ENCODE results near the gene NMNAT1. TPM values are rescaled to one million over a fixed set of nuclear protein-coding genes. Genes with fewer than 3 reads are reported as not detected.

The NMNAT1 gene
- total RNA-seq, 2 donors from 2014 or later = 4.6 to 4.7 TPM

DNA sequence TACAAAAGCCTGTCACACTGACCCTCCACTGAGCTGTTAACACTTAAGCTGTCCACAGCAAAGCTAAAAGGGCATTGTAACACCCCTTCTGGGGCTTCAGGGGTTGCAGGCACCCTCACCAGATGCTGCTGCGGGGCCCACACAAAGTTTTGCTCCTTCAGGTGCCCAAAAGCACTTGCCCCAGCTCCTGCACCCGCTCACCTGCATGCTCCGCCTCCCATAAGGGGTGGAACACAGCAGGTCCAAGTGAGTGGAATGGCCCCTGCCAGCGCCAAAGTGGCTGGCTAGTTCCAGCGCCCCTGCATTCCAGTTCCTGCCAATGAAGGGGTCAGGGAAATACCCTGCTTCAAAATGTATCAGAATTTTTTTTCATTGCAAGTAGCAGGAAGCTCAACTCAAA lies 46.5 kb downstream of the NMNAT1 start:
- no peak overlapping the region for H3K4me3 ChIP-seq
- no peak for TF ChIP-seq CTCF (IDR thresholded peaks at IDR 0.05)
- ATAC-seq (ENCODE audit: insufficient number of reproducible peaks, low FRiP score, low read depth) (no peak), DNase-seq (ENCODE audit: low spot score) (no peak)
- H3K27me3 ChIP-seq (replicated peaks; ENCODE audit: insufficient read depth) = no peaks in the 10 kb centered on the region
- peaks cover 0 to 3% of the 10 kb centered on the region in 2 donors for H3K4me1 ChIP-seq (ENCODE audit: control insufficient read depth in 1 of 2, low read depth in 2 of 2)
- H3K27ac ChIP-seq = no peak overlapping the region
- H3K9me3 ChIP-seq = no peaks in the 10 kb centered on the region
- no peaks in the 10 kb centered on the region for H3K36me3 ChIP-seq

DNA sequence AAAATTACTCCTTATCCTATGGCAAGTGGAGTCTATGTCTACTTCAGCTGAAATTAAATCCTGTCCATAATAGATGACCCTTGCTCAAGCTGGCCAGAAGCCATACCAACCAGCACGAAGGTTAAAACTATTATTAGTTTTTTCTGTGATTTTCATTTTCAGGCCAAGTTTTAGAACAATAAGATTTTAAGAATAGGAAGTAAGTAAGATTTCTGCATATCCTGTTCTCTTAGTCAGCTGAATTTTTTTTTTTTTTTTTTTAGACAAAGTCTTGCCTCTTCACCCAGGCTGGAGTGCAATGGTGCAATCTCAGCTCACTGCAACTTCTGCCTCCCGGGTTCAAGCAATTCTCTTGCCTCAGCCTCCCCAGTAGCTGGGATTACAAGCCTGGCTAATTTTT lies 47.7 kb downstream of the NMNAT1 start:
- Histone ChIP-seq H3K9me3 (no peaks in the 10 kb centered on the region), H3K4me1 (ENCODE audit: control insufficient read depth in 1 of 2, low read depth in 2 of 2) (peaks cover 0 to 3% of the 10 kb centered on the region in 2 donors), H3K4me3 (no peak overlapping the region), H3K27ac (no peak overlapping the region), H3K36me3 (no peaks in the 10 kb centered on the region), H3K27me3 (replicated peaks; ENCODE audit: insufficient read depth) (no peaks in the 10 kb centered on the region)
- no peak for TF ChIP-seq CTCF (IDR thresholded peaks at IDR 0.05)
- ATAC-seq (ENCODE audit: insufficient number of reproducible peaks, low FRiP score, low read depth) (no peak), DNase-seq (ENCODE audit: low spot score) (no peak)

GRCh38 chr1:9992910-9993309 lies 49.6 kb downstream of the NMNAT1 start:
- Histone ChIP-seq H3K4me1 (ENCODE audit: control insufficient read depth in 1 of 2, low read depth in 2 of 2) (peaks cover 0 to 3% of the 10 kb centered on the region in 2 donors), H3K4me3 (no peak overlapping the region), H3K27me3 (replicated peaks; ENCODE audit: insufficient read depth) (no peaks in the 10 kb centered on the region), H3K9me3 (no peaks in the 10 kb centered on the region), H3K27ac (no peak overlapping the region), H3K36me3 (no peaks in the 10 kb centered on the region)
- ATAC-seq (ENCODE audit: insufficient number of reproducible peaks, low FRiP score, low read depth) (no peak), DNase-seq (ENCODE audit: low spot score) (no peak)
- no peak for TF ChIP-seq CTCF (IDR thresholded peaks at IDR 0.05)

GRCh38 chr1:9993561-9994075 lies 50.3 kb downstream of the NMNAT1 start:
- no peak for TF ChIP-seq CTCF (IDR thresholded peaks at IDR 0.05)
- Histone ChIP-seq H3K27ac (no peak overlapping the region), H3K4me1 (ENCODE audit: control insufficient read depth in 1 of 2, low read depth in 2 of 2) (peaks cover 0 to 3% of the 10 kb centered on the region in 2 donors), H3K27me3 (replicated peaks; ENCODE audit: insufficient read depth) (no peaks in the 10 kb centered on the region), H3K36me3 (no peaks in the 10 kb centered on the region), H3K4me3 (no peak overlapping the region), H3K9me3 (no peaks in the 10 kb centered on the region)
- no peak for ATAC-seq (ENCODE audit: insufficient number of reproducible peaks, low FRiP score, low read depth)
- DNase-seq (ENCODE audit: low spot score) = no peak

GRCh38 chr1:9996624-9997582 lies 53.6 kb downstream of the NMNAT1 start, which contains the start of gene RBP7:
Gene RBP7 (plus strand): TSS chr1:9997228. CDS start chr1:9997259, 31 bp downstream.
- H3K36me3 ChIP-seq = no peaks in the 10 kb centered on the region
- no peak within 1 kb of the TSS for H3K27ac ChIP-seq
- H3K9me3 ChIP-seq = no peaks in the 10 kb centered on the region
- no peak for TF ChIP-seq CTCF (IDR thresholded peaks at IDR 0.05)
- no peak for ATAC-seq (ENCODE audit: insufficient number of reproducible peaks, low FRiP score, low read depth)
- H3K4me3 ChIP-seq = peak within 1 kb of the TSS; percentile 73
- H3K4me1 ChIP-seq (ENCODE audit: control insufficient read depth in 1 of 2, low read depth in 2 of 2) = peaks cover 0 to 3% of the 10 kb centered on the region in 2 donors
- no peaks in the 10 kb centered on the region for H3K27me3 ChIP-seq (replicated peaks; ENCODE audit: insufficient read depth)
- no peak for DNase-seq (ENCODE audit: low spot score)
